Lung microvascular endothelial cell (primary cell): ENCODE measurements around the gene NUDT22. TPM values are rescaled to one million over a fixed set of nuclear protein-coding genes. Genes with fewer than 3 reads are reported as not detected.

Source experiments
- DNase-seq, 2 donors: peaks; one replicate each; pipeline versions ENCODE4 v3.0.0 to v3.0.0-alpha.2; 2010; ENCODE audit warnings: low read depth in 2 of 2
- total RNA-seq: library from RNA; depleted of rRNA; stranded (reverse); fragments of >200 nt; gene quantifications from 2 replicates; pipeline ENCODE4 v1.2.1, GENCODE V29; 2014

Gene NUDT22
- total RNA-seq, 1 donor from 2014 or later = 37.3 TPM

GRCh38 chr11:64268893-64269539, 42.9 kb downstream of the NUDT22 start:
- DNase-seq = peak; percentile 44 to 59

GRCh38 chr11:64269540-64270220, 43.6 kb downstream of the NUDT22 start:
- DNase-seq = peak; percentile 100

GRCh38 chr11:64275031-64275800, 49.1 kb downstream of the NUDT22 start:
- DNase-seq = no peak

- DNase-seq = no peak
Measured at GRCh38 chr11:64275841-64276240, 49.8 kb downstream of the NUDT22 start.

DNA sequence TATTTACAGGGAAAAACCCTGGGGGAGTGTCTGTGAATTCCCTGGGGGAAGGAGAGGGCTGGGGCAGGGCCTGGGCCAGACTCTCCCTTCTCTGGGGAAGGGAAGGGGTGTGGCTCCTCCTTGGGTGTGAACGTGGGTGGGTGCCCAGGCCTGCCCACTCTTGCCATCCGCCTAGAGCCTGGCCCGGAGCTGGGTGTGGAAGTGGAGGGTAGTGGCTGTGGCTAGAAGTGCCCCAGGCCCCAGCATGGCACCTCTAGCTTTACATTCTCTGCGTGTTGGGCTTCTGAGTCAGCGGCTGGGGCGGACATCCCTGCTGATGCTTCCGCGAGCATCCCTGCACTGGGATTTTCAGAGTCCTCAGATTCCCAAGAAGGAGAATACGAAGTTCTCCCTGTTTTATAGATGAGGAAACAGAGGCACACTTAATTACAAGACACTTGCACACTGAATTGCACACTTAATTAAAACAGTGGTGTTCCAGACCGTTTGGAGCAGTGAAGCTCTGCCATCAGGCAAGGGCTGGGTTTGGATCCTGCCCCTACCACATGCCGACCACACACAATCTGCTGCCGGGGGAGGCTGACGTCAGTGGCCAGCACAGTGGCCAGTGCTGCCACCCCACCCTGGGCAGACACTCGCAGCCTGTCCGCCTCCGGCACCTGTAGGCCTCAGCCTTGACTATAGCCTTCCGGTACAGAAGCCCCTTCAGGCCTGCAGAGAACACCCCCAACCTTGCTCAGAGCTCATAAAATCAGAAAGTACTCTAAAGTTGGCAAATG, 50.8 kb downstream of the NUDT22 start:
- DNase-seq = no peak

DNA sequence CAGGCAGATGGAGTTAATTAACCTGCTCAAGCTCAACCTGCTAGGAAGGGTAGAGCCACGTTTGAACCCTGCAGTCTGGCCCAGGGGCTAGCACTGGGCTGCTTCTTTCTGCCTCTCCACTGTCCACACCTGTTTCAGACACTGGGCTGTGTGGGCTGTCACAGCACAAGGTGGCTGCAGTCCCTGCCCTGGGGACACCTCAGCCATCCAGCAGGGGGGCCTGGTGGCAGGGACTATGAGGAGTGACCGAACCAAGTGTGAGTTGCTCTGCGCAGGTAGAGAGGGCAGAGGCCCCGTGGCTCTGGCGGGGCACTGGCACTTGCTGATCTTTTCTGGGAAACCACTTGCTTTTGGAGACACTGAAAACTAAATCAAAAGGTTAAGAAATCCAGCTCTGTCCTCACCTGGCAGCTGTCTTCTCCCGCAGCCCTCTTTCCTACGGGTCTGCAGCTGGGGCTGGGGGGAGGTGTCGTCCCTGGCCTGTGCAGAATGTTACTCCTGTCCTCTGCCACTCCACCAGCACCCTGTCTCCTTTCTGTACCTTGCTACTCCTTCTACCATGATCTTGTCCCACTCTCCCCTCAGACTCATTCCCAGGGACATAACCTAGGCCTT, 52.6 kb downstream of the NUDT22 start:
- DNase-seq = no peak

Other genes starting within 250 kb of the NUDT22 start
- gene OTUB1, start 239.8 kb upstream of the NUDT22 start, total RNA-seq = 46.2 and 51.6 TPM in 2 replicates
- not detected in 2 replicates for gene FLRT1, start 190.3 kb upstream of the NUDT22 start, total RNA-seq
- gene MACROD1, start 60.2 kb upstream of the NUDT22 start, total RNA-seq = 21.6 and 31.5 TPM in 2 replicates
- gene STIP1, start 40.1 kb upstream of the NUDT22 start, total RNA-seq = 93.5 and 111 TPM in 2 replicates
- 4.4 and 9.6 TPM in 2 replicates for gene FERMT3, start 19.6 kb upstream of the NUDT22 start, total RNA-seq
- gene TRPT1, start 88 bp upstream of the NUDT22 start, total RNA-seq = 25.3 and 33.1 TPM in 2 replicates
- 11.3 and 19.0 TPM in 2 replicates for gene DNAJC4, start 4.3 kb downstream of the NUDT22 start, total RNA-seq
- gene VEGFB, start 8.3 kb downstream of the NUDT22 start, total RNA-seq = 13.3 and 22.4 TPM in 2 replicates
- 39.2 and 75.4 TPM in 2 replicates for gene FKBP2, start 14.8 kb downstream of the NUDT22 start, total RNA-seq
- 153 and 159 TPM in 2 replicates for gene PPP1R14B, start 20.7 kb downstream of the NUDT22 start, total RNA-seq
- gene PLCB3, start 25.3 kb downstream of the NUDT22 start, total RNA-seq = 14.3 and 14.4 TPM in 2 replicates
- gene BAD, start 58.4 kb downstream of the NUDT22 start, total RNA-seq = 54.3 and 65.9 TPM in 2 replicates
- gene GPR137, start 59.6 kb downstream of the NUDT22 start, total RNA-seq = 5.2 and 9.7 TPM in 2 replicates
- gene KCNK4, start 65.0 kb downstream of the NUDT22 start, total RNA-seq = not detected in 2 replicates
- 0.22 TPM in 1 of 2 replicates, not detected in the other for gene CATSPERZ, start 74.1 kb downstream of the NUDT22 start, total RNA-seq
- gene ESRRA, start 79.2 kb downstream of the NUDT22 start, total RNA-seq = 33.8 and 53.6 TPM in 2 replicates
- gene TRMT112, start 91.3 kb downstream of the NUDT22 start, total RNA-seq = 189 and 190 TPM in 2 replicates
- 217 and 266 TPM in 2 replicates for gene PRDX5, start 91.8 kb downstream of the NUDT22 start, total RNA-seq
- 0.79 and 1.7 TPM in 2 replicates for gene CCDC88B, start 113.9 kb downstream of the NUDT22 start, total RNA-seq
- gene RPS6KA4, start 132.9 kb downstream of the NUDT22 start, total RNA-seq = 21.4 and 24.8 TPM in 2 replicates